HG02970 (cell line): ENCODE results near the gene UBE2G1.

Experiments used
- ATAC-seq: cut with Tn5 transposase; IDR thresholded peaks from one replicate; pipeline ENCODE4 v1.9.1; 2021; ENCODE audit warnings: mild to moderate bottlenecking, moderate library complexity, moderate number of reproducible peaks; ENCODE audit not compliant: unreplicated experiment, low FRiP score

UBE2G1 gene

GRCh38 chr17:4340914-4341615, 25.4 kb downstream of the UBE2G1 start:
- no peak for ATAC-seq

- ATAC-seq = no peak
Measured at GRCh38 chr17:4334776-4335584, 31.5 kb downstream of the UBE2G1 start.

DNA sequence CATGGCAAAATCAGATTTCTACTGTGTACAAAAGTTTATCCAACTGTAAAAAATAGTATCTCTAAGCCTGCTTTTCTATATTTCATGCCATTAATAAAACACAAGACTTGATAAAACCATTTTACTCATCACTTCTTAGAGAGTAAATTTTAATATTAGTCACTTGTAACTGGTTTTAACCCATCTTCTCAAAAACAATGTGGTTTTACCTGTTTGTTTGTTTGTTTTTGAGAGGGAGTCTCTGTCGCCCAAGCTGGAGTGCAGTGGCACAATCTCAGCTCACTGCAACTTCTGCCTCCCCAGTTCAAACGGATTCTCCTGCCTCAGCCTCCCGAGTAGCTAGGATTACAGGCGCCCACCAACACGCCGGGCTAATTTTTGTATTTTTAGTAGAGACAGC, 32.1 kb downstream of the UBE2G1 start:
- ATAC-seq = no peak

- no peak for ATAC-seq
Measured at GRCh38 chr17:4333041-4333440, 33.4 kb downstream of the UBE2G1 start.

- no peak for ATAC-seq
Measured at GRCh38 chr17:4332296-4332970, 34.0 kb downstream of the UBE2G1 start.

GRCh38 chr17:4331614-4332013, 34.9 kb downstream of the UBE2G1 start:
- no peak for ATAC-seq

- no peak for ATAC-seq
Measured at GRCh38 chr17:4329838-4330237, 36.6 kb downstream of the UBE2G1 start.

GRCh38 chr17:4327606-4328005, 38.9 kb downstream of the UBE2G1 start:
- ATAC-seq = no peak

DNA sequence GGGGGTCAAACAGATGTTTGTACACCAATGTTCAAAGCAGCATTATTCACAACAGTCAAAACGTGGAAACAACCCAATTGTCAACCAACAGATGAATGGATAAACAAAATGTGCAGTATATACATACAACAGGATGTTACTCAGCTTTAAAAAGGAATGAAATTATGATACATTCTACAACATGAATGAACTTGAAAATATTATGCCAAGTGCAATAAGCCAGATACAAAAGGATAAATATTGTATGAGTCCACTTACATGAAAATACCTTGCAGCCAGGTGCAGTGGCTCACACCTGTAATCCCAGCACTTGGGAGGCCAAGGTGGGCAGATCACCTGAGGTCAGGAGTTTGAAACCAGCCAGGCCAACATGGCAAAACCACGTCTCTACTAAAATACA, 39.9 kb downstream of the UBE2G1 start:
- no peak for ATAC-seq

DNA sequence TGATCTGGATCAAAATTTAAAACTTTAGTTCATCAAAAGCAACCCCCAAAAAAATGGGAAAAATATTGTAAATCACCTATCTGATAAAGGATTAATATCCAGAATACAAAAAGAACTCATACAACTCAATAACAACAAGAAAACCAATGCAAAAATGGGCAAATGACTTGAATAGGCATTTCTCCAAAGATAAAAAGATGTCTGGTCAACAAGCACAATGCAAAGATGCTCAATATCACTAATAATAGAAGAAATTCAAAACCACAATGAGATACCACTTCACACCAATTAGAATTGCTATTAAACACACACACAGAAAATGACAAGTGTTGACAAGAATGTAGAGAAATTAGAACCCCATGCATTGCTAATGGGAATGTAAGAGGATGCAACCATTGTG, 40.4 kb downstream of the UBE2G1 start:
- ATAC-seq = no peak

GRCh38 chr17:4324463-4324862, 42.0 kb downstream of the UBE2G1 start:
- ATAC-seq = no peak

GRCh38 chr17:4319221-4319620, 47.3 kb downstream of the UBE2G1 start:
- ATAC-seq = no peak

GRCh38 chr17:4318596-4318995, 47.9 kb downstream of the UBE2G1 start:
- ATAC-seq = no peak

- ATAC-seq = no peak
Measured at GRCh38 chr17:4318186-4318585, 48.3 kb downstream of the UBE2G1 start.

- no peak for ATAC-seq
Measured at GRCh38 chr17:4317610-4318009, 48.9 kb downstream of the UBE2G1 start.

DNA sequence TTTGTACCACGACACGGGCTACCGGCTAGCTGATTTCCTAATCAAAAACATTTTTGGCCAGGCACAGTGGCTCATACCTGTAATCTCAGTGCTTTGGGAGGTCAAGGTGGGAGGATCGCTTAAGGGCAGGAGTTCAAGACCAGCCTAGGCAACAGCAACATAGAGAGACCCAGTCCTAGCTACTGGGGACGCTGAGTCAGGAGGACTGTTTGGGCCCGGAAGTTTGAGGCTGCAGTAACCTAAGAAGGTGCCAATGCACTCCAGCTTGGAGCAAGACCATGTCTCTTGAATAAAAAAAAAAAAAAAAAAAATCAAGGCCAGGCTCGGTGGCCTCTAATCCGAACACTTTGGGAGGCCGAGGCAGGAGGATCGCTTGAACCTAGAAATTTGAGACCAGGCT, 49.8 kb downstream of the UBE2G1 start:
- no peak for ATAC-seq

GRCh38 chr17:4314618-4315017, 51.9 kb downstream of the UBE2G1 start:
- ATAC-seq = no peak

DNA sequence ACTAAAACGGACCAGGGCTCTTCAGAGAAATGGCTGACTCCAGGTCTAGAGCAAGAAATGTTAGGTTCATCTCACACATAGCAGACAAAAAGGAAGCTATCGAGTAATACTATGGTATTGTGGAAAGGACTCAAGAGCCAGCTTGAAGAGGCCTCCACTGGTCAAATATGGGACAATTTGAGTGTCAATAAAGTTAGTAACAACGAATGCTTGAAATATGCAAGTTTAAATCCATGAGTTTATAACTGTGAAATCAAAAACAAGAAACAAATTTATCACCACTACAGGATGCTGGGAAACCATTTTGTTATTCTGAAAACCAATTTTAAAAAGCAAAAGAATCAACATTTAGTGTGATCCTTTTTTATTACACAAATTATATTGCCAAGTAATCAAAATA, 52.3 kb downstream of the UBE2G1 start:
- no peak for ATAC-seq

GRCh38 chr17:4313221-4314114, 53.0 kb downstream of the UBE2G1 start:
- ATAC-seq = no peak

- ATAC-seq = no peak
Measured at GRCh38 chr17:4310354-4311060, 56.0 kb downstream of the UBE2G1 start.
